DOHH2 (cell line): ENCODE measurements around the gene SLC35E2B.

Experiments
- H3F3A ChIP-seq: fragments of 200-600 bp; sonication (generic), shearing (Covaris generic); 2 replicates; pipeline ENCODE4 v1.6.0; 2016; ENCODE audit warnings: antibody characterized with exemption, mild to moderate bottlenecking; ENCODE audit not compliant: control insufficient read depth, insufficient read depth
- H3K27ac ChIP-seq: fragments of 200-600 bp; sonication (generic); 2 replicates; pipeline ENCODE4 v1.5.1; 2014; ENCODE audit warnings: low read depth, mild to moderate bottlenecking, low read length, moderate library complexity
- H3K27me3 ChIP-seq: fragments of 200-600 bp; sonication (generic); 2 replicates; pipeline ENCODE4 v1.6.1; 2014; ENCODE audit warnings: mild to moderate bottlenecking, low read length, mixed read lengths; ENCODE audit not compliant: control insufficient read depth
- H3K36me3 ChIP-seq: fragments of 200-600 bp; sonication (generic); 2 replicates; pipeline ENCODE4 v1.6.1; 2014; ENCODE audit warnings: mild to moderate bottlenecking, low read length, moderate library complexity, mixed read lengths; ENCODE audit not compliant: control insufficient read depth
- H3K4me1 ChIP-seq: fragments of 200-600 bp; sonication (generic); 2 replicates; pipeline ENCODE4 v1.6.1; 2014; ENCODE audit warnings: mild to moderate bottlenecking, low read length, mixed read lengths; ENCODE audit not compliant: control insufficient read depth
- H3K4me2 ChIP-seq: fragments of 200-600 bp; sonication (generic); 2 replicates; pipeline ENCODE4 v1.6.0; 2014; ENCODE audit warnings: mild to moderate bottlenecking, low read length, moderate library complexity
- H3K4me3 ChIP-seq: fragments of 200-600 bp; sonication (generic); 2 replicates; pipeline ENCODE4 v1.5.1; 2014; ENCODE audit warnings: mild to moderate bottlenecking, low read length, mixed read lengths
- H3K79me2 ChIP-seq: fragments of 200-600 bp; sonication (generic); 2 replicates; pipeline ENCODE4 v1.6.1; 2014; ENCODE audit warnings: mild to moderate bottlenecking, low read length, mixed read lengths; ENCODE audit not compliant: control insufficient read depth
- H3K9me2 ChIP-seq: fragments of 200-600 bp; sonication (generic); replicated peaks from 2 replicates; pipeline ENCODE4 v1.6.1; 2014; ENCODE audit warnings: mild to moderate bottlenecking, low read length, mixed read lengths; ENCODE audit not compliant: control insufficient read depth
- H3K9me3 ChIP-seq: fragments of 200-600 bp; sonication (generic); 2 replicates; pipeline ENCODE4 v1.6.1; 2014; ENCODE audit warnings: antibody characterized with exemption, low read length, mixed read lengths; ENCODE audit not compliant: control insufficient read depth, insufficient read depth
- H4K20me1 ChIP-seq: fragments of 200-600 bp; sonication (generic); 2 replicates; pipeline ENCODE4 v1.6.0; 2014; ENCODE audit warnings: low read depth, mild to moderate bottlenecking, antibody characterized with exemption, low read length, moderate library complexity; ENCODE audit not compliant: control insufficient read depth, insufficient read depth
- EZH2phosphoT487 ChIP-seq: fragments of 200-600 bp; sonication (generic); IDR thresholded peaks from 2 replicates; pipeline ENCODE4 v1.6.1; 2017; ENCODE audit warnings: borderline replicate concordance, mild to moderate bottlenecking, antibody characterized with exemption, low read length, moderate library complexity, mixed read lengths
- TF ChIP-seq, protein P1 (sequence below): fragments of 200-600 bp; sonication (generic); IDR thresholded peaks from one replicate; pipeline ENCODE4 v1.5.1; 2014; ENCODE audit warnings: antibody characterized with exemption, mild to moderate bottlenecking, low read depth, low read length; ENCODE audit not compliant: poor library complexity, severe bottlenecking

The SLC35E2B gene

GRCh38 chr1:1684031-1684681 lies 8.4 kb downstream of the SLC35E2B start:
- no peak overlapping the region for H3K4me3 ChIP-seq
- no peak overlapping the region for H3K4me2 ChIP-seq
- no peaks in the 10 kb centered on the region for H3K36me3 ChIP-seq
- no peaks in the 10 kb centered on the region for H4K20me1 ChIP-seq
- H3K9me2 ChIP-seq, result no peaks in the 10 kb centered on the region
- H3K27me3 ChIP-seq, result no peaks in the 10 kb centered on the region
- H3K79me2 ChIP-seq, result peaks cover 38% of the 10 kb centered on the region
- peaks cover 3% of the 10 kb centered on the region for H3K4me1 ChIP-seq
- H3K9me3 ChIP-seq, result no peaks in the 10 kb centered on the region
- TF ChIP-seq, protein P1, sequence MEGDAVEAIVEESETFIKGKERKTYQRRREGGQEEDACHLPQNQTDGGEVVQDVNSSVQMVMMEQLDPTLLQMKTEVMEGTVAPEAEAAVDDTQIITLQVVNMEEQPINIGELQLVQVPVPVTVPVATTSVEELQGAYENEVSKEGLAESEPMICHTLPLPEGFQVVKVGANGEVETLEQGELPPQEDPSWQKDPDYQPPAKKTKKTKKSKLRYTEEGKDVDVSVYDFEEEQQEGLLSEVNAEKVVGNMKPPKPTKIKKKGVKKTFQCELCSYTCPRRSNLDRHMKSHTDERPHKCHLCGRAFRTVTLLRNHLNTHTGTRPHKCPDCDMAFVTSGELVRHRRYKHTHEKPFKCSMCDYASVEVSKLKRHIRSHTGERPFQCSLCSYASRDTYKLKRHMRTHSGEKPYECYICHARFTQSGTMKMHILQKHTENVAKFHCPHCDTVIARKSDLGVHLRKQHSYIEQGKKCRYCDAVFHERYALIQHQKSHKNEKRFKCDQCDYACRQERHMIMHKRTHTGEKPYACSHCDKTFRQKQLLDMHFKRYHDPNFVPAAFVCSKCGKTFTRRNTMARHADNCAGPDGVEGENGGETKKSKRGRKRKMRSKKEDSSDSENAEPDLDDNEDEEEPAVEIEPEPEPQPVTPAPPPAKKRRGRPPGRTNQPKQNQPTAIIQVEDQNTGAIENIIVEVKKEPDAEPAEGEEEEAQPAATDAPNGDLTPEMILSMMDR, result no peak
- no peak for TF ChIP-seq EZH2phosphoT487
- no peaks in the 10 kb centered on the region for H3F3A ChIP-seq
- H3K27ac ChIP-seq, result no peak overlapping the region

- no peaks in the 10 kb centered on the region for H4K20me1 ChIP-seq
These were observed 9.3 kb downstream of the SLC35E2B start for GRCh38 chr1:1683104-1683905.

GRCh38 chr1:1680912-1681273 lies 11.7 kb downstream of the SLC35E2B start:
- H3K4me2 ChIP-seq, result no peak overlapping the region
- peaks cover 34% of the 10 kb centered on the region for H3K79me2 ChIP-seq
- no peak overlapping the region for H3K27ac ChIP-seq

More at GRCh38 chr1:1683104-1683905, 9.3 kb downstream of the SLC35E2B start:
- Histone ChIP-seq H3K79me2 (peaks cover 43% of the 10 kb centered on the region), H3K9me2 (no peaks in the 10 kb centered on the region), H3K4me2 (no peak overlapping the region), H3K36me3 (no peaks in the 10 kb centered on the region), H3F3A (no peaks in the 10 kb centered on the region), H3K27me3 (no peaks in the 10 kb centered on the region), H3K9me3 (no peaks in the 10 kb centered on the region), H3K4me3 (no peak overlapping the region), H3K27ac (no peak overlapping the region), H3K4me1 (peaks cover 11% of the 10 kb centered on the region)
- TF ChIP-seq, protein P1, result no peak
- no peak for TF ChIP-seq EZH2phosphoT487

More at GRCh38 chr1:1680912-1681273, 11.7 kb downstream of the SLC35E2B start:
- Histone ChIP-seq H3K36me3 (no peaks in the 10 kb centered on the region), H3K4me1 (peaks cover 24% of the 10 kb centered on the region), H3K9me2 (no peaks in the 10 kb centered on the region), H4K20me1 (no peaks in the 10 kb centered on the region), H3K4me3 (no peak overlapping the region), H3F3A (no peaks in the 10 kb centered on the region; the same call in 1 of the 2 replicates), H3K9me3 (no peaks in the 10 kb centered on the region), H3K27me3 (no peaks in the 10 kb centered on the region)
- TF ChIP-seq, protein P1, result no peak
- no peak for TF ChIP-seq EZH2phosphoT487
